ENCODE data around the gene GGCT. TPM values are rescaled to one million over a fixed set of nuclear protein-coding genes. Genes with fewer than 3 reads are reported as not detected.

GGCT gene
- total and polyA plus RNA-seq, 2 of the 8 experiments (the other 6 are each of a cell fraction or from before 2014, with no cell fraction given): 50.0 to 129 TPM

DNA sequence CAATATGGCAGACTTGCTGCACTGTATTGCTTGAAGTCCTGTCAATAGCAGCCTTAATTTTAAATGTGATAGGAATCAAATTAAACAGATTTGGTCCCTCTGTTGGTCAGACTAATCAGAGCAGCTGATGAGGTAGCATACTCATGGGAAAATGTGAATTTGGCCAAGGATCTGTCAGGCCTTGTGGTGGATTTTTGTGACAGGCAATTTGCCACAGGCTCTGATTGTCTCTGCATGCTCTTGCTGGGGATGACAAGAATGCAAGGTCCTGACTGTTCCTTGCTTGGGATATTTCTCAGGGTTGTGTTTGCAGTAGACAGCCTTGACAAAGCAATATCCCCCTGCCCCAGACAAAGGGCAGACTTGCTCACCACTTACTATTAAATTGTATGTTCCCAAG is 48.5 kb upstream of the GGCT start:
- Histone ChIP-seq H3K4me2 (ENCODE audit: insufficient read depth in 1 of 2, low read depth in 2 of 2, low read length in 2 of 2) (no peak overlapping the region), H4K5ac (ENCODE audit: insufficient read length, low read depth, low read length) (no peak overlapping the region), H2AFZ (ENCODE audit: low read length) (no peak overlapping the region), H4K8ac (ENCODE audit: extremely low read depth, insufficient read depth, low read length) (no peak overlapping the region), H2BK15ac (ENCODE audit: low read length) (no peak overlapping the region), H3K79me2 (ENCODE audit: control insufficient read depth in 1 of 2, insufficient read depth in 2 of 2, low read length in 2 of 2) (no peaks in the 10 kb centered on the region), H3K9ac (replicated peaks in 1 of 4; ENCODE audit: extremely low read depth in 1 of 4, low read depth in 3 of 4, low read length in 3 of 4) (no peak overlapping the region), H3K56ac (replicated peaks; ENCODE audit: insufficient read length, low read depth, low read length) (no peak overlapping the region), H3K27me3 (replicated peaks in 1 of 4; ENCODE audit: control insufficient read depth in 3 of 4, extremely low read depth in 1 of 4, insufficient read depth in 3 of 4, low read length in 3 of 4) (no peaks in the 10 kb centered on the region), H3K27ac (ENCODE audit: low read depth, low read length) (no peak overlapping the region), H3K4me3 (ENCODE audit: extremely low read depth in 1 of 4, insufficient read depth in 2 of 4, low read depth in 3 of 4, low read length in 4 of 4) (no peak overlapping the region), H4K91ac (replicated peaks; ENCODE audit: insufficient read length, low read length) (no peak overlapping the region), H3K14ac (ENCODE audit: insufficient read length) (no peak overlapping the region), H3K79me1 (ENCODE audit: low read depth, low read length) (no peaks in the 10 kb centered on the region), H3K18ac (ENCODE audit: extremely low read depth, low read length) (no peak overlapping the region), H3K23ac (ENCODE audit: insufficient read length) (no peak overlapping the region), H2AK5ac (ENCODE audit: low read depth, low read length) (no peak overlapping the region), H3K23me2 (ENCODE audit: low read depth, low read length) (no peaks in the 10 kb centered on the region), H3K4me1 (replicated peaks in 1 of 4; ENCODE audit: control insufficient read depth in 3 of 4, insufficient read depth in 4 of 4, low read length in 3 of 4) (peaks cover 0 to 9% (median 4%) of the 10 kb centered on the region in 4 experiments; a peak in 5 of 7 replicates), H2BK120ac (replicated peaks; ENCODE audit: low read depth, low read length) (no peak overlapping the region), H2BK20ac (ENCODE audit: low read length) (no peak overlapping the region), H2BK5ac (ENCODE audit: low read depth, low read length) (no peak overlapping the region), H3K9me3 (ENCODE audit: insufficient read depth in 2 of 2, low read depth in 1 of 2, low read length in 1 of 2) (no peaks in the 10 kb centered on the region), H3K36me3 (ENCODE audit: control insufficient read depth in 2 of 4, insufficient read depth in 4 of 4, low read length in 3 of 4) (no peaks in the 10 kb centered on the region), H2BK12ac (ENCODE audit: low read depth, low read length) (no peak overlapping the region), H3K4ac (replicated peaks; ENCODE audit: insufficient read length, low read depth, low read length) (no peak overlapping the region), H4K20me1 (replicated peaks in 1 of 2; ENCODE audit: control insufficient read depth in 1 of 2, insufficient read depth in 2 of 2, low read length in 2 of 2) (no peaks in the 10 kb centered on the region)
- DNase-seq (ENCODE audit: low read depth in 1 of 2, low spot score in 2 of 2) (no peak), FAIRE-seq (no peak)
- ChIA-PET POLR2A (ENCODE audit: partially characterized antibody) (no interaction called here), CTCF (ENCODE audit: partially characterized antibody) (interaction anchor here (1.5 to 2.0 kb wide), 2 partner anchors 11 to 43 kb away, joined by 5 to 15 read pairs; no protein-coding TSS in a partner anchor)
- TF ChIP-seq CHD2 (IDR thresholded peaks at IDR 0.05; ENCODE audit: low read length) (no peak), KDM1A (IDR thresholded peaks at IDR 0.05; ENCODE audit: borderline replicate concordance, low read length) (no peak), NANOG (IDR thresholded peaks at IDR 0.05; ENCODE audit: insufficient read depth, low read depth, low read length, poor library complexity, severe bottlenecking) (no peak), EP300 (IDR thresholded peaks at IDR 0.05; ENCODE audit: borderline replicate concordance in 1 of 2, low read depth in 2 of 2, low read length in 2 of 2) (no peak), NRF1 (IDR thresholded peaks at IDR 0.05; ENCODE audit: low read depth, low read length) (no peak), TBP (IDR thresholded peaks at IDR 0.05; ENCODE audit: low read depth, low read length) (no peak), JUND (IDR thresholded peaks at IDR 0.05; ENCODE audit: low read length) (no peak), KDM5A (IDR thresholded peaks at IDR 0.05; ENCODE audit: low read length) (no peak), POLR2AphosphoS5 (IDR thresholded peaks at IDR 0.05; ENCODE audit: low read depth, low read length) (no peak), SIRT6 (IDR thresholded peaks at IDR 0.05; ENCODE audit: low read length) (no peak)
- TF ChIP-seq, protein P1, sequence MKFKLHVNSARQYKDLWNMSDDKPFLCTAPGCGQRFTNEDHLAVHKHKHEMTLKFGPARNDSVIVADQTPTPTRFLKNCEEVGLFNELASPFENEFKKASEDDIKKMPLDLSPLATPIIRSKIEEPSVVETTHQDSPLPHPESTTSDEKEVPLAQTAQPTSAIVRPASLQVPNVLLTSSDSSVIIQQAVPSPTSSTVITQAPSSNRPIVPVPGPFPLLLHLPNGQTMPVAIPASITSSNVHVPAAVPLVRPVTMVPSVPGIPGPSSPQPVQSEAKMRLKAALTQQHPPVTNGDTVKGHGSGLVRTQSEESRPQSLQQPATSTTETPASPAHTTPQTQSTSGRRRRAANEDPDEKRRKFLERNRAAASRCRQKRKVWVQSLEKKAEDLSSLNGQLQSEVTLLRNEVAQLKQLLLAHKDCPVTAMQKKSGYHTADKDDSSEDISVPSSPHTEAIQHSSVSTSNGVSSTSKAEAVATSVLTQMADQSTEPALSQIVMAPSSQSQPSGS (IDR thresholded peaks at IDR 0.05; ENCODE audit: low read length): no peak
- TF ChIP-seq, protein P2, sequence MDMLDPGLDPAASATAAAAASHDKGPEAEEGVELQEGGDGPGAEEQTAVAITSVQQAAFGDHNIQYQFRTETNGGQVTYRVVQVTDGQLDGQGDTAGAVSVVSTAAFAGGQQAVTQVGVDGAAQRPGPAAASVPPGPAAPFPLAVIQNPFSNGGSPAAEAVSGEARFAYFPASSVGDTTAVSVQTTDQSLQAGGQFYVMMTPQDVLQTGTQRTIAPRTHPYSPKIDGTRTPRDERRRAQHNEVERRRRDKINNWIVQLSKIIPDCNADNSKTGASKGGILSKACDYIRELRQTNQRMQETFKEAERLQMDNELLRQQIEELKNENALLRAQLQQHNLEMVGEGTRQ (IDR thresholded peaks at IDR 0.05; ENCODE audit: low read length): no peak
- TF ChIP-seq, protein P3, sequence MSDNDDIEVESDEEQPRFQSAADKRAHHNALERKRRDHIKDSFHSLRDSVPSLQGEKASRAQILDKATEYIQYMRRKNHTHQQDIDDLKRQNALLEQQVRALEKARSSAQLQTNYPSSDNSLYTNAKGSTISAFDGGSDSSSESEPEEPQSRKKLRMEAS (IDR thresholded peaks at IDR 0.05): no peak

Data from H1 (cell line).